ENCODE results near the gene LRRN2.
A peak's percentile ranks its signal among the peaks of the same experiment; 100 is the strongest.

Gene LRRN2

DNA sequence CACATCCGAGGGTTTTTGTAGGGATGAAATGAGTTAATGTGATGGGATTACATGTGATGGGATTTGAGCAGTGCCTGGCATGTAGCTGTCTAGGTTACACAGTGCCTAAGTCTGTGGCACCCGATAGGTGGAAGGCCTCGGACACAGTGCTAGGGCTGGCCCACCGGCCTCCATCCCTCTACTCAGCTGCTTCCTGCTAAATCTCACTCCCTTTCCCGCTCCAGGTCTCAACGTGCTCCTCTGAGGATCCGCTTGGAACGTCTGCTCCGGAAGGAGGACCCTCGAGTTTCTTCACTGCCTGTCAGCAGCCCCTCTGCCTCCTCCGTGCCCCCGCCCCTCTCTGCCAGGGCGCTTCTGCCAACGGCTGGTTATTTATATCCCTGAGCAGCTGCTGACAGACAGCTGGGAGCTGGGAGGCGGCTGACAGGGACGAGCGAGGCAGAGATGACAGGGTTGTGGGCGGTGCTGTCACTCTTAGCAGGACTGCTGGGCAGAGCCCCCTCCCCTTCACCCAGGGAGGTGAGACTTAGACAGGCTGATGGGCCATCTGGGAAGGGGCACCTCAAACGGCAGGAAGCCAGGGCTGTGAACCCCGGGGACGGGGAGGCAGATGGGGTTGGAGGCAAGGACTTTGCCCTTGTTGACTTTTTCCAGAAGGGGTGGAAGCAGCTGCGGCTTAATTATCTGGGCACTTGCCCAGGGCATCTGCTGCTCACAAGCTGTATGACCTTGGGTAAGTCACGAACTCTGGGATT, 26.6 kb upstream of the LRRN2 start:
- no peak for DNase-seq

DNA sequence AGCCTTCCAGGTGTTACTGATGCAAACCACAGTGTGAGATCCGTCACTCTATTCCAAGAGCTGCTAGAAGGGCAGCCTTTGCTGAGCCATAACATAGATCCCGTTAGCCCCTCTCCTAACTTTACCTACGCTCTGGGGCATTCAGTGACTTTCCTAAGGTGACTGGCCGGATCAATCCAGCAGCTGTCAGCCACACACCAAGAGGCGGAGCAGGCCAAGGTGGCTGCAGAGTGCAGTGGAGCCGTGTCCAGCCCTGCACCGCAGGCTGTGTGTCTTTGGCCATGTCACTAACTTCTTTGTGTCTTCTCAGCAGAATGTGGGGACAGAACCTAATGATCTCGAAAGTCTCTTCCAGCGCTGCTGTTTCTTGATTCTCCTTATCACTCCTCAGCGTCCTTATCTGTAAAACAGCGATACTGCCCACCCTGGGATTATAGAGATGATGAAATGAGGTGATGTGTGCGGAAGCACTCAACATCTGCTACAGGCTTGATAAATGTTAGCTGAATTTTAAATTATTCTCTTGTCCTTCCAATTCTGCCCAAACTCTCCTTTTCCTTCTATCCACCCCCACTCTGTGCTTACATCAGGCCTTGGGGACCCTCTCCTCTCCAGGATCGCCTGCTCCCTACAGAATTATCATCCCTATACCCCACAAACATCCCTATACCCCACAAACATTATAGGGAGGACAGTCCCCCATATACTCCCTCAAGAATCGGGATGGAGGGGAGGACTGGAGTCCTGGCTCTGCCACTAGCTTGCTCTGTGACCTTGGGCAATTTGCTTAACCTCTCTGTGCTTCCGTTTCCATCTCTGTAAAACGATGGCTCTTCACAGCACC, 25.8 kb upstream of the LRRN2 start:
- DNase-seq = peak; percentile 83

DNA sequence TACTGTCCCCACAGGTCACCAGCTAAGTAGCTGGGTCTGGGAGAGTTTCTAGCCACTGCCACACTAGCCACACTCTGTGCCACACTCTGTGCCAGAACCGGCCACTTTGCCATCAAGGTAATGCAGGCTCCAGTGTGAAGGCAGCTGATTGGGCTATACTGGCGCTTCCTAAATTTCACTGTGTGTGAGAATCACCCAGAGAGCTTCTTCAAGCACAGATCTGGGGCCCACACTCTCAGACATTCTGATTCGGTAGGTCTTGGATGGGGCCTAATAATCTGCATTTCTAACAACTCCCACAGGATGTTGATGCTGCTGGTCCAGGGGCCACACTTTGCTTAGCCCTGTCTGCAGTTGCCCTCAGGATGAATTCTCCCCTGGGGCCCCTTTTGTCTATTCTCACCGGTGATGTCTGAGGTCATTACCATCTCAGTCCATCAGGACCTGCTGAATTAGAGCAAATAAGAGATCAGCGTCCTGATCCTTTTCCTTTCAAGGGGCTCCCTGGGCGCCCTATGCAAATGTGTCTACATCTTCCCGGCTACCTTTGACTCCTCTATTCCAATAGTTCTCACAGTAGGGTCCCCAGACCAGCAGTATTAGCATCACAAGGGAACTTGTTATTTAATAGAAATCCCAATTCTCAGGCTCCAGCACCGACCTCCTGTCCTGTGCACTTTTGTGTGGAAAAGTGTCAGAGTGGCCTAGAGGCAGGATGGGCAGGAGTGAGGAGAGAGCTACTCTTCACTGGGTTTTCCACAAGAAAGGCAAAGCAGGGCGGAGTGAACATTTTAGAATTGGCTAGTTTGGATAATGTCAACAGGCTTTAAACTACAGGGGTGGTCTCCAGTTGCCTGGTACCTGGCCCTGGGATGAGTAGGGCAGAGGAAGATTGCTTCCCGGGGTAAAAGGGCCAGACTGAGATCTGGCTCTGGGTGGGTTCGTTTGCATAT, 24.7 kb upstream of the LRRN2 start:
- DNase-seq = no peak

DNA sequence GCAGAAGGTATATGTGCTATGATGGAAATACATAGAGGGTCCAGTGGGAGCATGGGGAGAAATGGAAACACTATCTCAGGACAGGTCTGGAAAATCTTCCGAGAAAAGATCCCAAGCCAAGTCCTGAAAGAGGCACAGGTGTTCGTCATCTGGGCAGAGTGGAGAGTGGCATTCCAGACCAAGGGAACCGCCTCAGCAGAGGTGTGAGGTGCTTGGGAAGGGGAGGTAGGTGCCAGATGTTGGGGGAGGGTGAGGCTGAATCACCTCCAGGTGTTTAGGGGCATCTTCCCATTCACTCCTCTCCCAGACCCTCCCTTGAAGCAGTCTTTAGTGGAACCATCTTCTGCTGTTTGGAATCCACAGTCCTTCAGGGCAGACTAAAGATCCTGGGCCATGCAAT, 23.5 kb upstream of the LRRN2 start:
- DNase-seq = no peak

DNA sequence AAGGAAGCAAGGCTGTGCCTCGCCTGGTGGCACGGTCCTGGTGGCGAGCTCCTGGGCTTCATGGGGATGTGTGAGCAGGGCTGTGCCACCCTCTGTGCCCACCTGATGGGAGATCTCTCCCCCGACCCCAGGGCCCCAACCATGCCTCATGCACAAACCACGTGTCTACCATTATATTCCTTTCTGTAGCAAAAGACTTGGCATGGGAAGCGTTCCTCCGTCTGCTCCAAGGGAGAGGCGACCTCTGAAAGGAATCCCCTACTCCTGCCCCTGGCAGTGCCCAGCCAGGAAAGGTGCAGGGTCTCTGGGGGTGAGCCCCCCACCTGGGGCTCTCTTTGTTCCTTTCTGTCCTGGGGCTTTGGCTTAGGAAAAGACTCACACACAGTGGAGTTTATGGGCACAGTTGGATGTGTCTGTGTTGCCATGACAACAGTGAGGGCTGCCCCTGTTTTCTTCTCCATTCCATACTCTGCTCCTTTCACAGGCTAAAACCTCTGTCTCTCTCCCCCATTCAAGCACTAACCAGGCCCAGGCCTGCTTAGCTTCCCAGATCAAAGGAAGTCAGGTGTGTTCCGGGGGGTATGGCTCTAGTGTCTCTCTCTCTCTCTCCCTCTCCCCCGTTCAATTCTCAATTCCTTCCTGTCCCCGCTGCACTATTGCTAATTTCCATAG, 21.4 kb upstream of the LRRN2 start:
- DNase-seq = no peak

DNA sequence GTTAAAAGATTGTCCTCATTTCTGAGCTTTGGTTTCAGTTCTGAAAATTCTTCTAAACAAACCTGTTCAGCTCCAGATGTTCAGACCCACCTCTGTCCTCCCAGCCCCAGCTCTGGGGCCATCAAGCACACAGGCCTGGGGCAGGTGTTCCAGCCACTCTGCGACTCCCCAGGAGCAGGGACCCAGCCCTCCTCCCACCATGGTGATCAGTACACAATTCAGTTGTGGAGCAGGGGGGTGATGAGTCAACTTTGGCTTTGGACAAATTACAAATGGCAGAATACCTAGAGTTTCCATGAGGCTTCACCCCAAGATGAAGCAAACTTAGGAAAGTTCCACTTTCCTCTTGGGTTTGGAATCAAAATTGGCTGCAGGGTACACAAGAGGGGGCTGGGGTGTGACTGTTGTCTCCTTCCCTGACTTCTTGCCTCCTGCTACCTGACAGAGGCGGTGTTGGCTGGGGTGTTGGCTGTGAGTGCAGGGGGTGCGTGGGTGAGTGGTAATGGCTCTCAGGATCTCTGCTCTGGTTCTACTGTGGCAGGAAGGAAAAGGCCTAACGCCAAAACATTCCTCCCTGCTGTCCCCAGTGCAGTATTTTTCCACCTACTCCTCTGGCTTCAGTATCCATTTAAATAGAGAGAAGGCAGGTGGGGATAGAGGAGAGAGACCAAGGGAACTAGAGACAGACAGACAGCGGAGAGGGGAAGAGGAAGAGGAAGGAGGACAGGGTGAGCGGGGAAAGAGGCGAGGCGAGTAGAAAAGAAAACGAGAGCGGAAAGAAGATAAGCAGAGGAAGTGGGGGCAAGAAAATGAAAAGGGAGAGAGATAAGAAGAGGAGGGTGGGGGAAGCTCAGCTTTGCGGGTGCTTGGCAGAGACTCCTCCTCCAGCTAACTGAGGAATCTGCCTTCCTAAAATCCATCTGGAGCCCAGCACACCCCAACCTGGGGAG, 20.6 kb upstream of the LRRN2 start:
- DNase-seq = peak; percentile 64

DNA sequence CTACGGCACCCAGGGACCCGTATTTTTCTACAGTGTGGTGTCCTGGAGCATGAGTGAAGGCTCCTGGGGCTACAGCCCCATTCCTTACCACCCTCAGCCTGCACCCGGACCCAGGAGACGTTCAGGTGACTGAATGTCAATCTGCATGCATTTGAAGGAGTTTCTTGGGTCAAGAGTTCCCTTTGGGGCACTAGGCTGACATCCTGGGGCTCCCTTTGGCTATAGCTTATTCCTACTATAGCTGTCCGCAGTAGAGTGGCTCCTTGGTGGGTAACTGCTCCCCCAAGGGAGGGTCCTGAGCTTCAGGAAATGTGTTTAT, 19.9 kb upstream of the LRRN2 start:
- DNase-seq = no peak

DNA sequence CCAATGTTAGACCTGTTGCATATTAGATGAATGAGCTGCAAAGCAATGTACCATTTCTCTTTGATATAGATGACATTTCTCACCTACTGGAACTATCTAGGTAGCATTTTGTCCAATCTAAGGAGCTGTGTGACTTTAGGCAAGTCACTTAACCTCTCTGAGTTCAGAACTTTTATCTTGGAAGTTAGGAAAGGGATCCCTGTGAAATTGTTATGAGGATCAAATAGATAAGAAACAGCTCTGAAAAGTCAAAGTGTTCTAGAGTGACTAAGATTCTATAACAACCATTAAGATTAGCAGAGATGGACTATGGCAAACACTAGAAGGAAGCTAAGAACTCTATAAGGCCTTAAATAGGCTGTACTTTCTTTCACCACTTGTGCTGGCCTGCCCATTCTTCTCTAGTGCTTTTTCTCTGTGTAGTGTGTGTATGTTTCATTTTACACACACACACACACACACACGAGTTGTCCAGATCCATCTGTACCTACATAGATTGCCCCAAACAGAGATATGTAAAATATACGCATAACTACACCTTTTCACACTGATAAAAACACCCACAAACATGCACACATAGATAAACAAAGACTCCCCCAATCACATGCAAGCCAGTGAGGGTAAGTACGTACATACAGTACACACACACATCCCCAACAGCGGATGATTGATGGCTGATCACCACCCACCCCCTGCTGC, 19.4 kb upstream of the LRRN2 start:
- DNase-seq = peak; percentile 43

DNA sequence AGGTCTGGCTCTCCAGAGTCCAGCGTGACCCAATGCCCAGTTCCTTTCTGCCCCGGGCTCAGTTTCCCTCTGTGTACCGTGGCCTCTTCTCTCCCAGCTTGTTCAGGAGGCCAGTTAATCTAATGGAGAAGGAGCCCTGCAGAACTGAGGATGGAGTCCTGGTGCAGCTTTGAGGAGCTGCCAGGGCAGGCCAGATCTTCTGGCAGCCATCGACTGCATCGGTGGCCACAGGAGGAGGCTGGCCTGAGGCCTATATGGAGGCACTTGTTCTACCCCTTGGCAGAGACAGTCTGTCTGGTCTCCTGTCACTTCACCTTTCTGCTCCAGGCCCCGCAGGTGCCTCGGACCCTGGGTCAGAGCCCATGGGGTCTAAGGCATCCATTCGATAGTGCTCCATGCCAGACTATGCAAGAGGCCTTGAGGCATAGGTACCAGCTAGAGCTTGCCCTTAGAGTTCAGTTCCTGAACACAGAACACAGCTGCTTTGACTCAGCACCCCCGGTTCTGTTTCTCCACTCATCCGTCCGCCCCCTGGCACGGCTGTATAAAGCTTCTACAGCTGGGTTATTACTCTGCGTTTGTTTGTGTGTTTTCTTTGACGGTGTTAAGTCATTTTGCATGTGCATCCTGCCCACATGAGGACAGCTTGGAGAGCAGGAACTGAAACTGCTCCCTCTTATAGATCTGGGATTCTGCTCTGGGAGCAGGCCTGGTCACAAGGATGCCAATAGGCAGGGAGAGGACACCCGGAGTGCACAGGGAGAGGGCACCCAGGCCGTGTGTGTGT, 18.5 kb upstream of the LRRN2 start:
- DNase-seq = no peak

DNA sequence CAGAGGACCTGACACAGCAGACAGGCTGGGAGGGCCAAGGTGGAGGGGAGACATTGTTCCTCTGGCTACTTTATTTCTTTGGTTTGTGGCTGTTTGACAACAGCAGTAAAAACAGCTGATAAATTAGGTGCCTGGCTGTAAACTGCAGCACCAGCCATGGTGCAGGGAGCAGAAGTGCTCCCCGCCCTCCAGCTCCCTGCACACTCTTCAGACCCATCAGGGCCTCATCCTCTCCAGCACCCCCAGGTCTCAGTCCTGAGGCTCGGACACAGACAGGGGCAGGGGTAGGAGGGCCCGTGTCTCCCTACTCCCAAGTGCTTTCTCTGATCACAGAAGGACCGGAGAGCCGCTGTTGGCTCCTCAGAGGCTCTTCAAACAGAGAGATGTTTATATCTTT, 17.7 kb upstream of the LRRN2 start:
- DNase-seq = no peak

DNA sequence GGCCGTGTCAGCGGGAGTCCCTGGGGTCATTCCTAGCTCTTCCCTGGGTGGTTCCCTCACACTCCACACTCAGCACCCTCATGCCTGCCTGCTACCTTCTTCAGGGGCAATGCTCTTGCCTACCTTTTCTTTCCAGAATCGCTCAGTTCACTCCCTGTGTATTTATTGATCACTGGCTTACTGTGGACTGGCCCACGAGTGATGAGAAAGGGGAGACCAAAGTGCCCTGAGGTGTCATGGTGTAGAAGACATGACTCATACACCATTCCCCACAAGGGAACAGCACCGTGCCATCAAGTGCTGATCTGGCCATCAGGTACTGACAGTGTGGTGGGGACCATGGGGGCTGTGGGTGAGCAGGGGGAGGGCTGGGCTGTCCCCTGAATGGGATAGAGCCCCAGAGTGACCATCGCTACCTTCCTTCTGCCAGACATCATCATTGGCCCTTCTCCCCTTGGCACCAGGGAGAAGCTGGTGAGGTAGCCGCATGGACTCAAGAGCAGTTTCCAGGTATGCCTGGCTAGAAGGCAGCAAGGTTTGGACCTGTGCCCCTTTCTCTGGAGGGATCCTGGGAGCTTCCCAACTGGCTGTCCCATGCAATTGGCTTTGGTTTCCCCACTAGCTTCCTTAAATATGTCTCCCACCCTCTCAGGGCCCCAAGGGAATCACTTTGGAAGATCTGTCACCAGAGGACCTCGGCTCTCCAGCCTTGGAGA, 17.2 kb upstream of the LRRN2 start:
- DNase-seq = no peak

DNA sequence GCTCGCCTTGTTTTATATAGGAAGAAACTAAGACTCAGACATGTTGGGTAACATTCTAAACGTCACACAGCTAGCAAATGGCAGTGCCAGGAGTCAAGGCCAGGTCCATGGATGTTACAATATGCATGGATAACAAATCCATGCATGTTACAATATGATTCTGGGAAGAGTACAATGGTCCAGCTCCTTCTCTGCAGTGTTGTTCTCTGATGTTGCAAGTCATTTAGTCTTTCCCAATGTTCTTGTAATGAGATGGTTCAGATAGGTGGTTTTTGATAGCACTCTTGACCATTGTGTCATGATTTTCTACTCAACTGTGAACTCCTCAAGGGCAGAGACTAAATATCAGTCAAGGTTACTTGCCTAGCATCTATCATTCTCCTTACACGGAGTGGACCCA, 15.7 kb upstream of the LRRN2 start:
- DNase-seq = no peak

DNA sequence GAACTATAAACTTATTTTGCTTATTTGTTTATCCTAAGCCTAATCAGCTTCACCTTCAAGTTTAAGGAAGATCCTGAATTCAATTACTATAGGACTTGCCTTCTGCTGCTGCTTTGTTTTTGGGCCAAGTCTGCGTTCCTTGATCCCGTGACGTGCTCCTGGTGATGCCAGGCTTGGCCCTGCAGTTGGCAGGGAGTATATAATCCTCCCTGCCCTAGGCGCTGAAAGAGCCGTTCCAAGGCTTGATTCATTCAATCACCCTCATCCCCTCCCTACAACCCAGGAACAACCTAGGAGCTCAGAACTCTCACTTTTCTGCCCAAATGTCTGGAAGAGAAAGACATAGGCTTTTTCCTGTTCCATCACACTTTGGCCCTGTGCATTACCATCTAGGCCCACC, 12.4 kb upstream of the LRRN2 start:
- DNase-seq = no peak

DNA sequence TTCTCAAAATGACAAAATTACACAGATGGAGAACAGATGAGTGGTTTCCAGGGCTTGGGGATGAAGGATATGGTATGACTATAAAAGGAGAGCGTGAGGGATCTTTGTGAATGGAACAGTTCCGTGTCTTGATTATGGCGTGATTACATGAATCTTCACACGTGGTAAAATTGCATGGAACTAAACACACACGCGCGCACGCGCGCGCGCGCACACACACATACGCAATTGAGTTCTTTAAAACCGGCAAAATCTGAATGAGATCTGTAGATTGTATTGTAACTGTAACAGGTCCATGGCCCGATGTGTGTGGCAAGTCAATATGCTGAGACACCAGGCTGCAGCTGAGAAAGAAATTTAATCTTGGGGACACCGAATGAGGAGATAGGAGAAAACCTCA, 11.1 kb upstream of the LRRN2 start:
- DNase-seq = no peak

DNA sequence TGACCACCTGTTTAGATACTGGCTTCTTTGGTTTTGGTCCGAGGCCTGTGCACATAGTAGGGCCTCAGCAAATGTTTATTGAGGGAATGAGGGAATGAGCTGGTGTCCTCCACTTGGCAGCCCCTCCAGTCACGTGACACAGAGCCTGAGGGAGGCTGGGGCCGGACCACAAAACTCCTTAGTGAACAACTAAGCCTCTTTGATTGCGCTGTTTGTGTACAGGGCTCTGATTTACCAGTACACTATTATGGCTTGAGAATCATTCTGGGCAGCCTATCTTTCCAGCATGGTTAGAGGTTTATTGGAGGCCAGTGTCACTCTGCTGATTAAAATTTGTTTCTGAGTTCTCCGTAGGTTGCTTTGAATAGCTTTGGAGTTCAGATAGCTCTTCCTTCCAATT, 10.2 kb upstream of the LRRN2 start:
- DNase-seq = no peak

DNA sequence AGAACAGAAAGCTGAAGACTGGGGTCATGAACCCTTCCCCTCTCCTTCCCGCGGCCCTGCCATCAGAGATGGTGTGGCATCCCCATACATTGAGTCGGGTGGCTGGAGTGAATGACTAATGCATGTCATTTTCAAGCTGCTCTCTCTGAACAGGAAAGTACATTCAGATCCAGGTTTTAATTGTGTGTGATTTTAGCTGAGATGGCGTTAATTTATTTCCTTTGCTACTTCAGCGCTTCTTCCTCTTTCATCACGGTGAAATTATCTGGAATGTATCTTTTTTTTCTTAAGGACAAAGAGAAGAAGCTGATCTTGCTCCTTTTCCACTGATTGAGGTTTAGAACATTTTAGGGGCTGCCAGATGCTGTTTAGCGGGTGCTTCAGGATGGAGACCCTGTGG, 8.6 kb upstream of the LRRN2 start:
- DNase-seq = no peak

DNA sequence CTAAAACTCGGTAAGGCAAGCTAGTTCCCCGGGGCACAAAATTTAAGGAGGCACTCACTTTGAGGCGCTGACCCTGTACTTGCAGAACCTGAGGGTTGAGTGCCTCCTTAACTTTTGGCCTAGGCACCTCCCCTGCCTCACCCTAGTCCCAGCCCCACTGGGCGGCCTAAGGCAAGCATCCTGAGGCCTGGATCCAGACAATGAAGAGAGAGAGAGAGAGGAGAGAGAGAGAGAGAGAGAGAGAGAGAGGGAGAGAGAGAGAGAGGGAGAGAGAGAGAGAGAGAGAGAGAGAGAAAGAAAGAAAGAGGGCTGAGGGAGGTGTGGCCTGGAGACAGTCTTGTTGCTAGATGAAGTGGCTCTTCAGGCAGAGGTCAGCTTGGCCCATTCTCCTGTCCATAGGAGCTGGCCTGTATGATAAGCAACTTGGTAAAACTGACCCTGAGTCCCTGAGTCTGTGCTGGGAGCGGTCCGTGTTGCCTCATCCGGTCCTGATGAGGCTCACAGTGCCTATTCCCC, 7.4 kb upstream of the LRRN2 start:
- peak; percentile 45 for DNase-seq

DNA sequence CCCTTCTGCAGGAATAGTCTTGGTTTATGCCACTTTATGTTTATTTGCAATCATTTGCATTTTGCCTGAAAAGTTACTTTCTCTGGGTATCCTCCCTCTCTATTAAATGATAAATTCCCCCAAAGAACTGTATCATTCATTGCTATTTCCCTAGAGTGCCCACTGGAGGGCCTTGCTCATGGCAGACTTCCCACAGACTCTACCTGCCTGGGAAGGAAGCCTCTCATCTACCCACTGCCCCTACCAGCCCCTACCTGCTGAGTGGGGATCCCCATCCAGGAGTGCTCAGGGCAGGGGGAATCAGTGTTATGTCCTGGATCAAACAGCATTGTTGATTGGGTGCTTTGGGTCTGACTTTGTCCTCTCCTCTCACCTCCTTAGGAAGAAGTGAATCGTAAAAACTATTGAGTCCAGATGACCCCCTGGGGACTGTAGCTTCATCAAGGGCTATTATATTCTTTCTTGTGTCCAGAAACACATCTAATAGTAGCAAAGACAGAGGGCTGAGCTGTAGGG, 6.8 kb upstream of the LRRN2 start:
- no peak for DNase-seq

DNA sequence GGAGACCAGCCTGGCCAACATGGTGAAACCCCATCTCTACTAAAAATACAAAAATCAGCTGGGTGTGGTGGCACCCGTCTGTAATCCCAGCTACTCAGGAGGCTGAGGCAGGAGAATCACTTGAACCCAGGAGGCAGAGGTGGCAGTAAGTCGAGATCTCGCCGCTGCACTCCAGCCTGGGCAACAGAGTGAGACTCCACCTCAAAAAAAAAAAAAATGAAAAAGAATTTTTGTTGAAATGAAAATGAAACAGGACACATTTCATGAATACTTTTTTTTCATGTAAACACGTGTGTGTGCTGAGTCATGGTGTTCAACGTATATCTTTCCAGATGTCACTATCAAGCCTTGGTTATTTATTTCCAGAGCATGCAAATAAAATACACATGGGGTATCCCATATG, 5.8 kb upstream of the LRRN2 start:
- DNase-seq = peak; percentile 75
